Fibroblast of villous mesenchyme (primary cell): ENCODE data around the gene GAB1. TPM values are rescaled to one million over a fixed set of nuclear protein-coding genes. Genes with fewer than 3 reads are reported as not detected.

Experiments
- DNase-seq: peaks from one replicate; pipeline ENCODE4 v3.0.0-alpha.2; 2010; ENCODE audit warnings: low read depth
- H3K4me3 ChIP-seq: 2 replicates; pipeline ENCODE4 v1.5.1; 2011; ENCODE audit warnings: low read depth, mild to moderate bottlenecking, low read length
- total RNA-seq: library from RNA; depleted of rRNA; stranded (reverse); fragments of >200 nt; gene quantifications from 2 replicates; pipeline ENCODE4 v1.2.3, GENCODE V29; 2012
- TF ChIP-seq, protein P1 (sequence below): IDR thresholded peaks from 2 replicates; pipeline ENCODE4 v1.5.1; 2012; ENCODE audit warnings: low read depth, mild to moderate bottlenecking, low read length; ENCODE audit not compliant: insufficient read depth

GAB1 gene
- total RNA-seq, 1 donor: 13.0 TPM

DNA sequence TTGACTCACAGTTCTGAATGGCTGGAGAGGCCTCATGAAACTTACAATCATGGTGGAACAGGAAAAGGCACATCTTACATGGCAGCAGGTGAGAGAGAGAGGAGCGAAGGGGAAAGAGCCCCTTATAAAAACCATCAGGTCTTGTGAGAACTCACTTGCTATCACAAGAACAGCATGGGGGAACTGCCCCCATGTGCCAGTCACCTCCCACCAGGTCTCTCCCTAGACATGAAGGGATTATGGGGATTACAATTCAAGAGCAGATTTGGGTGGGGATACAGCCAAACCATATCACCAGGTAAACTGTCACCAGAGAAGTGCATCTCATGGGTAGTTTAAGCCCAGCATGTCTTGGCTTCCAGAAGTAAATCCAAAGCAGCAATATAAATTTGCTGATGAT, 169.4 kb downstream of the GAB1 start:
- H3K4me3 ChIP-seq: no peak overlapping the region
- no peak for DNase-seq
- TF ChIP-seq, protein P1, sequence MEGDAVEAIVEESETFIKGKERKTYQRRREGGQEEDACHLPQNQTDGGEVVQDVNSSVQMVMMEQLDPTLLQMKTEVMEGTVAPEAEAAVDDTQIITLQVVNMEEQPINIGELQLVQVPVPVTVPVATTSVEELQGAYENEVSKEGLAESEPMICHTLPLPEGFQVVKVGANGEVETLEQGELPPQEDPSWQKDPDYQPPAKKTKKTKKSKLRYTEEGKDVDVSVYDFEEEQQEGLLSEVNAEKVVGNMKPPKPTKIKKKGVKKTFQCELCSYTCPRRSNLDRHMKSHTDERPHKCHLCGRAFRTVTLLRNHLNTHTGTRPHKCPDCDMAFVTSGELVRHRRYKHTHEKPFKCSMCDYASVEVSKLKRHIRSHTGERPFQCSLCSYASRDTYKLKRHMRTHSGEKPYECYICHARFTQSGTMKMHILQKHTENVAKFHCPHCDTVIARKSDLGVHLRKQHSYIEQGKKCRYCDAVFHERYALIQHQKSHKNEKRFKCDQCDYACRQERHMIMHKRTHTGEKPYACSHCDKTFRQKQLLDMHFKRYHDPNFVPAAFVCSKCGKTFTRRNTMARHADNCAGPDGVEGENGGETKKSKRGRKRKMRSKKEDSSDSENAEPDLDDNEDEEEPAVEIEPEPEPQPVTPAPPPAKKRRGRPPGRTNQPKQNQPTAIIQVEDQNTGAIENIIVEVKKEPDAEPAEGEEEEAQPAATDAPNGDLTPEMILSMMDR: no peak

GRCh38 chr4:143511906-143512305, 175.2 kb downstream of the GAB1 start:
- TF ChIP-seq, protein P1: no peak
- DNase-seq: no peak
- H3K4me3 ChIP-seq: no peak overlapping the region

GRCh38 chr4:143512978-143513313, 176.3 kb downstream of the GAB1 start:
- DNase-seq: no peak
- TF ChIP-seq, protein P1: no peak
- peak overlapping the region; percentile 89 for H3K4me3 ChIP-seq

DNA sequence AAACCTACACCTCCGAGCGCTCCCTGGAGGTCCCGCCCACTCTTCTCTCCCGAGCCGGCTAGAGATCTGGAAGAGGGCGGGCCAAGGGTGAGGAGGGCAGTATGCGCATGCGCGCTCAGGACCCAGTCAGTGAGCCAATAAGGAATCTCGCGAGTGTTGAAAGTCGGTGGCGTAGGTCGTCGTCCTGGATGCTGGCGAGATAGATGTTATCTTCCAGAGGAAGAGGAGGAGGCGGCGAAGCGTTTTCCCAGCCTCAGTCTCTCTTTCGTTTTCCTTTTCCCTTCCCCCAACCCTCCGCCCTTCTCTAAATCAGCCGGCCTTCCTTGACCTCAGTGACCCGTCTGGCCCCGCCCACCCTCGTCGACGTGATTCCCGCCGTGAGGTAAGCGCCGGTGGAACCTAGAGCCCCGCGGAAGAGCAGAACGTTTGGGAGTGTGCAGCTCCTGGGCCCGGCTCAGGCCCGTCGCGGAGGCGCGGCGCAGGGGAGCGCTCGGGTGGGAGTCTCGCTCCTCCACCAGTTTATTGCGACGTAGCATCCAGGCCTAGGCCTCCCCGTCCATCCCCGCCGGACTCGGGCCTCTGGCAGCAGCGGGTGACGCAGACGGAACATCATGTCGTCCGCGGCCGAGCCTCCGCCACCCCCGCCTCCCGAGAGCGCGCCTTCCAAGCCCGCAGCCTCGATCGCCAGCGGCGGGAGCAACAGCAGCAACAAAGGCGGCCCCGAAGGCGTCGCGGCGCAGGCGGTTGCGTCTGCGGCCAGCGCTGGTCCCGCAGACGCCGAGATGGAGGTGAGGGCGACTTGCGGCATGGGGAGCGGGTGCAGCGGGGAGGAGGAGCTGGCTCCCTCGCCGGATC, 176.9 kb downstream of the GAB1 start, which contains the start of gene SMARCA5:
Gene SMARCA5, plus strand, starts transcription at position 389 of the 855 bp plus-strand sequence. Its CDS starts 223 bp downstream, at position 612.
- TF ChIP-seq, protein P1: no peak

GRCh38 chr4:143514169-143514495, 177.5 kb downstream of the GAB1 start:
- H3K4me3 ChIP-seq: peak overlapping the region; percentile 89
- TF ChIP-seq, protein P1: no peak
- DNase-seq: no peak

More for the DNA sequence above, 176.9 kb downstream of the GAB1 start, which contains the start of gene SMARCA5:
- peak; percentile 99 for DNase-seq
- peak within 1 kb of the TSS; percentile 89 for H3K4me3 ChIP-seq

DNA sequence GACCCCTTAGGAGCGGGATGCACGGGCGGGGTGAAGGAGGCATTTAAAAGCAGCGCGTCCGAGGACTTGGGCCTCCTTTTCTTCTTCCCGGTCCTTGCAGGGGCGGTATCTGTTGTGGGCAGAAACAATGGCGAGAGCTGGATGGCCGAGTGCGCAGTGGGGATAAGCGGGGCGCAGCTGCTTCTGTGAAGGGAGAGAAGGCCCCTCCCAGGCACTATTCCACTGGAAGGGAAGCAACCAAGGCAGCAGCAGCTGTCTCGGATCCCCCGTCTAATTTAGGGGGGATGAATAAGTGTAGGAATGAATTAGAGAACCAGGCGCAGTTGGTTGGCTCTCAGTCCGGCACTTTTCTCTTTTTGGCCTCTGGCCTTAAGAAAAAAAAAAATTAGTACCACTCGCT, 177.8 kb downstream of the GAB1 start:
- TF ChIP-seq, protein P1: no peak
- DNase-seq: peak; percentile 67
- H3K4me3 ChIP-seq: peak overlapping the region; percentile 89
